Hepatocyte (in vitro differentiated cells): ENCODE results near the gene NEIL3. TPM values are rescaled to one million over a fixed set of nuclear protein-coding genes. Genes with fewer than 3 reads are reported as not detected.

Experiments used
- DNase-seq: peaks from one replicate; pipeline ENCODE4 v3.0.0-alpha.2; 2016; ENCODE audit warnings: low spot score
- H2AFZ ChIP-seq: fragments of 200-600 bp; sonication (generic); 2 replicates; pipeline ENCODE4 v1.6.0; 2016; ENCODE audit warnings: antibody characterized with exemption, mild to moderate bottlenecking
- H3K27ac ChIP-seq: fragments of 200-600 bp; sonication (generic); 2 replicates; pipeline ENCODE4 v1.5.1; 2016; ENCODE audit warnings: mild to moderate bottlenecking
- H3K27me3 ChIP-seq: fragments of 200-600 bp; sonication (generic); 2 replicates; pipeline ENCODE4 v1.6.1; 2016
- H3K36me3 ChIP-seq: fragments of 200-600 bp; sonication (generic); replicated peaks from 2 replicates; pipeline ENCODE4 v1.5.1; 2016; ENCODE audit warnings: low read depth; ENCODE audit not compliant: insufficient read depth
- H3K4me1 ChIP-seq: fragments of 200-600 bp; sonication (generic); 2 replicates; pipeline ENCODE4 v1.5.1; 2016; ENCODE audit warnings: mild to moderate bottlenecking, moderate library complexity; ENCODE audit not compliant: insufficient read depth
- H3K4me2 ChIP-seq: fragments of 200-600 bp; sonication (generic); 2 replicates; pipeline ENCODE4 v1.6.0; 2016
- H3K4me3 ChIP-seq: fragments of 200-600 bp; sonication (generic); 2 replicates; pipeline ENCODE4 v1.5.1; 2016; ENCODE audit warnings: mild to moderate bottlenecking
- H3K79me2 ChIP-seq: fragments of 200-600 bp; sonication (generic); 2 replicates; pipeline ENCODE4 v1.6.0; 2017; ENCODE audit warnings: mild to moderate bottlenecking
- H3K9me2 ChIP-seq: fragments of 200-600 bp; sonication (generic); replicated peaks from 2 replicates; pipeline ENCODE4 v1.6.0; 2017; ENCODE audit warnings: mild to moderate bottlenecking; ENCODE audit not compliant: insufficient read depth
- H3K9me3 ChIP-seq: fragments of 200-600 bp; sonication (generic); 2 replicates; pipeline ENCODE4 v1.5.1; 2016; ENCODE audit warnings: low read depth, mild to moderate bottlenecking
- H4K20me1 ChIP-seq: fragments of 200-600 bp; sonication (generic); 2 replicates; pipeline ENCODE4 v1.6.0; 2016; ENCODE audit warnings: mild to moderate bottlenecking; ENCODE audit not compliant: insufficient read depth, poor library complexity, severe bottlenecking
- CTCF ChIP-seq: fragments of 200-600 bp; sonication (generic); IDR thresholded peaks from 2 replicates; pipeline ENCODE4 v1.5.1; 2016; ENCODE audit warnings: antibody characterized with exemption, mild to moderate bottlenecking; ENCODE audit not compliant: poor library complexity
- EZH2 ChIP-seq: fragments of 200-600 bp; sonication (generic); IDR thresholded peaks from 2 replicates; pipeline ENCODE4 v1.6.1; 2016; ENCODE audit warnings: antibody characterized with exemption, mild to moderate bottlenecking, borderline replicate concordance
- EZH2phosphoT487 ChIP-seq: fragments of 200-600 bp; sonication (generic); IDR thresholded peaks from one replicate; pipeline ENCODE4 v1.6.1; 2018; ENCODE audit warnings: antibody characterized with exemption, mild to moderate bottlenecking, low read depth, moderate library complexity; ENCODE audit not compliant: unreplicated experiment, severe bottlenecking
- WGBS: methylation state at CpG from one replicate; pipeline ENCODE4 v1.1.6; 2016; ENCODE audit warnings: low lambda C conversion rate; ENCODE audit errors: missing lambda C conversion rate; 5-methylcytosine and 5-hydroxymethylcytosine counted together
- polyA plus RNA-seq: library from polyadenylated mRNA; unstranded; fragments of >200 nt; fragmentation: Nextera tagmentation; extraction: Ambion mirVana; gene quantifications from 2 replicates; pipeline ENCODE4 v1.2.1, GENCODE V29; 2016
- total RNA-seq: library from RNA; depleted of rRNA; stranded (reverse); fragments of >200 nt; gene quantifications from 2 replicates; pipeline ENCODE4 v1.2.3, GENCODE V29; 2014

Gene NEIL3
- total and polyA plus RNA-seq, 2 experiments from 2014 or later: 0.87 to 2.0 TPM

GRCh38 chr4:177271915-177272766, 37.5 kb upstream of the NEIL3 start:
- Histone ChIP-seq H3K9me2 (no peaks in the 10 kb centered on the region), H4K20me1 (no peaks in the 10 kb centered on the region), H3K79me2 (no peaks in the 10 kb centered on the region), H3K9me3 (no peaks in the 10 kb centered on the region), H3K4me3 (no peak overlapping the region), H3K36me3 (no peaks in the 10 kb centered on the region), H3K27me3 (no peaks in the 10 kb centered on the region), H2AFZ (no peak overlapping the region), H3K4me1 (peaks cover 9% of the 10 kb centered on the region), H3K4me2 (no peak overlapping the region), H3K27ac (peak overlapping the region; percentile 39)
- no peak for TF ChIP-seq EZH2
- TF ChIP-seq CTCF: no peak
- no peak for TF ChIP-seq EZH2phosphoT487
- DNase-seq: no peak
- 72% methylated on average over 10 of the region's 10 CpGs for WGBS

GRCh38 chr4:177275999-177276398, 33.7 kb upstream of the NEIL3 start:
- H3K9me2 ChIP-seq: no peaks in the 10 kb centered on the region
- H2AFZ ChIP-seq: no peak overlapping the region
- no peak overlapping the region for H3K4me2 ChIP-seq
- WGBS: 71% methylated on average over 4 of the region's 4 CpGs
- H3K4me1 ChIP-seq: peaks cover 9% of the 10 kb centered on the region
- no peaks in the 10 kb centered on the region for H3K79me2 ChIP-seq
- H3K27me3 ChIP-seq: no peaks in the 10 kb centered on the region
- no peak overlapping the region for H3K27ac ChIP-seq
- TF ChIP-seq EZH2phosphoT487 (no peak), EZH2 (no peak), CTCF (no peak)
- no peak overlapping the region for H3K4me3 ChIP-seq
- H4K20me1 ChIP-seq: no peaks in the 10 kb centered on the region
- H3K9me3 ChIP-seq: no peaks in the 10 kb centered on the region
- no peak for DNase-seq
- no peaks in the 10 kb centered on the region for H3K36me3 ChIP-seq

GRCh38 chr4:177281351-177281909, 28.2 kb upstream of the NEIL3 start:
- Histone ChIP-seq H2AFZ (no peak overlapping the region), H3K4me1 (peaks cover 7% of the 10 kb centered on the region), H3K79me2 (no peaks in the 10 kb centered on the region), H3K9me3 (no peaks in the 10 kb centered on the region), H3K4me3 (no peak overlapping the region), H3K27ac (no peak overlapping the region), H3K4me2 (no peak overlapping the region), H4K20me1 (no peaks in the 10 kb centered on the region), H3K9me2 (no peaks in the 10 kb centered on the region), H3K36me3 (no peaks in the 10 kb centered on the region), H3K27me3 (no peaks in the 10 kb centered on the region)
- DNase-seq: peak; percentile 13
- WGBS: 47% methylated on average over 4 of the region's 4 CpGs
- no peak for TF ChIP-seq CTCF
- TF ChIP-seq EZH2: no peak
- no peak for TF ChIP-seq EZH2phosphoT487
